ENCODE results near the gene SPEG. TPM values are rescaled to one million over a fixed set of nuclear protein-coding genes. Genes with fewer than 3 reads are reported as not detected.

Gene SPEG
- total RNA-seq, 1 donor from 2014 or later, result 6.1 TPM

DNA sequence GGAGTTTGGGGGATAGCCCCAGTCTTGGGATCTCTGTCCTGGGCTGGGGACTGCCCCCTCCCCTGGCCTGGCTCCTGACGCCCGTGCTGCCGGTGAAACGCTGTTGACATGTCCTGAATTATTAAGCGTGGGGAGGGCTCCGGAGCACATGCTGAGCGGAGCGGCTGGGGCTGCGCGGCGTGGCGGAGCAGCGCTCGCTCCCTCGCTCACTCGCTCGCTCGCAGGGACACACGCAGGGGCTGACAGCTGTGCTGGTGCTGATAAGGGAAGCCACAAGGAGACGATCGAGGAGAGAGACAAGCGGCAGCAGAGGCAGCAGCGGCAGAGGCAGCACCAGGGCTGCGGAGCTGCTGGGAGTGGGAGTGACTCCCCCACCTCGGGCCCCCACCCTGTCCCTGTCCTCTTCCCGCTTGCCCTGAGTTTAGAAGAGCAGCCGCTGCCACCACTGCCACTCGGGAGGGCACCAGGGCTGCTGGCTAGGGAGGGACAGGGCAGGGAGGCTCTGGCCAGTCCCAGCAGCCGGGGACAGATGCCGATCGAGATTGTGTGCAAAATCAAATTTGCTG, 79.6 kb downstream of the SPEG start, which contains the start of gene ASIC4:
TSS of gene ASIC4 (plus strand) at position 287 of the 566 bp plus-strand sequence. CDS start at position 530, 243 bp downstream.
- Mint-ChIP-seq H3K9me3 (ENCODE audit: unreplicated experiment) (no peaks in the 10 kb centered on the region), H3K36me3 (ENCODE audit: low read depth, unreplicated experiment) (peaks cover 4% of the 10 kb centered on the region), H3K27me3 (ENCODE audit: unreplicated experiment) (peaks cover 24% of the 10 kb centered on the region), H3K4me3 (ENCODE audit: unreplicated experiment) (no peak within 1 kb of the TSS), H3K27ac (ENCODE audit: unreplicated experiment) (no peak within 1 kb of the TSS), H3K4me1 (ENCODE audit: unreplicated experiment) (peaks cover 63% of the 10 kb centered on the region)
- DNase-seq (ENCODE audit: low spot score), result no peak
- TF ChIP-seq, protein P1, sequence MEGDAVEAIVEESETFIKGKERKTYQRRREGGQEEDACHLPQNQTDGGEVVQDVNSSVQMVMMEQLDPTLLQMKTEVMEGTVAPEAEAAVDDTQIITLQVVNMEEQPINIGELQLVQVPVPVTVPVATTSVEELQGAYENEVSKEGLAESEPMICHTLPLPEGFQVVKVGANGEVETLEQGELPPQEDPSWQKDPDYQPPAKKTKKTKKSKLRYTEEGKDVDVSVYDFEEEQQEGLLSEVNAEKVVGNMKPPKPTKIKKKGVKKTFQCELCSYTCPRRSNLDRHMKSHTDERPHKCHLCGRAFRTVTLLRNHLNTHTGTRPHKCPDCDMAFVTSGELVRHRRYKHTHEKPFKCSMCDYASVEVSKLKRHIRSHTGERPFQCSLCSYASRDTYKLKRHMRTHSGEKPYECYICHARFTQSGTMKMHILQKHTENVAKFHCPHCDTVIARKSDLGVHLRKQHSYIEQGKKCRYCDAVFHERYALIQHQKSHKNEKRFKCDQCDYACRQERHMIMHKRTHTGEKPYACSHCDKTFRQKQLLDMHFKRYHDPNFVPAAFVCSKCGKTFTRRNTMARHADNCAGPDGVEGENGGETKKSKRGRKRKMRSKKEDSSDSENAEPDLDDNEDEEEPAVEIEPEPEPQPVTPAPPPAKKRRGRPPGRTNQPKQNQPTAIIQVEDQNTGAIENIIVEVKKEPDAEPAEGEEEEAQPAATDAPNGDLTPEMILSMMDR (IDR thresholded peaks at IDR 0.05; ENCODE audit: unreplicated experiment), result no peak

DNA sequence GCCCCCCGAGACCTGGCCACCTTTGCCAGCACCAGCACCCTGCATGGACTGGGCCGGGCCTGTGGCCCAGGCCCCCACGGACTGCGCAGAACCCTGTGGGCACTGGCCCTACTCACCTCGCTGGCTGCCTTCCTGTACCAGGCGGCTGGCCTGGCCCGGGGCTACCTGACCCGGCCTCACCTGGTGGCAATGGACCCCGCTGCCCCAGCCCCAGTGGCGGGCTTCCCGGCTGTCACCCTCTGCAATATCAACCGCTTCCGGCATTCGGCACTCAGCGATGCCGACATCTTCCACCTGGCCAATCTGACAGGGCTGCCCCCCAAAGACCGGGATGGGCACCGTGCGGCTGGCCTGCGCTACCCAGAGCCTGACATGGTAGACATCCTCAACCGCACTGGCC, 80.2 kb downstream of the SPEG start:
- TF ChIP-seq, protein P1 (IDR thresholded peaks at IDR 0.05; ENCODE audit: unreplicated experiment), result no peak
- peaks cover 27% of the 10 kb centered on the region for H3K27me3 Mint-ChIP-seq (ENCODE audit: unreplicated experiment)
- H3K9me3 Mint-ChIP-seq (ENCODE audit: unreplicated experiment), result no peaks in the 10 kb centered on the region
- H3K27ac Mint-ChIP-seq (ENCODE audit: unreplicated experiment), result no peak overlapping the region
- H3K36me3 Mint-ChIP-seq (ENCODE audit: low read depth, unreplicated experiment), result peaks cover 4% of the 10 kb centered on the region
- H3K4me3 Mint-ChIP-seq (ENCODE audit: unreplicated experiment), result no peak overlapping the region
- no peak for DNase-seq (ENCODE audit: low spot score)
- peaks cover 61% of the 10 kb centered on the region for H3K4me1 Mint-ChIP-seq (ENCODE audit: unreplicated experiment)

DNA sequence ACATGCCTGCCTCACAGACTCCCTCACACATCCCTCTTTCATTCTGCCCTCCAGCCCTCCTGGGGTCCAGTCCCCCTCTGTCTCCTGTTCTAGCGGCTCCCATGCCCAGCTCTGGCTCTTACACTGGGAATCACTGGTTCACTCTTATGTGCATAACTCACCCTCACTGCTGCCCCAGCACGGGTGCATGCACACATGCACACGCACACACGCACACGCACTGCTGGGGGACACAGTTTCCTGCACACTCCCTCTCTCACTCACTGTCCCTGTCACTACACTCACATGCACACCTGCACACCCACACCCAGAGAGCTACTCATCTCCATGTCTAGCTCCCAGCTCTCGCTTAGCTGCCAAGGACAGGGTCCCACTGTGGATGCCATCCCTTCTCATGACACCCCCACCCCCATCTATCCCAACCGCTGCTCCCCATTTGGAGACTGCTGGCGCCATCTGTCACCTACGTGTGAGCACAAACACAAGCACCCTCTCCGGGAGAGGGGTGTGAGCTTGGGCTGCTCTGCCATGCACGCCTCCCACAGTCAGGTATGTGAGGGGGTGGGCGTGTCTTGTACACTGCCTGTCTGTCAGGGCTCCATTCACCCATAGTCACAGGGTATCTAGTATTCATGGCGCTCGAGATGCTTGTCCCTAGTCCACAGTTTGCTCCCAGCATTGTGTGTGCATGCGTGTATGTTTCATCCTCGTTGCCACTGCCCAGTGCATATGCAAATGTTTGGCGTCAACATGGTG, 81.4 kb downstream of the SPEG start:
- H3K27me3 Mint-ChIP-seq (ENCODE audit: unreplicated experiment), result peaks cover 24% of the 10 kb centered on the region
- TF ChIP-seq, protein P1 (IDR thresholded peaks at IDR 0.05; ENCODE audit: unreplicated experiment), result no peak
- H3K4me1 Mint-ChIP-seq (ENCODE audit: unreplicated experiment), result peaks cover 54% of the 10 kb centered on the region
- no peaks in the 10 kb centered on the region for H3K9me3 Mint-ChIP-seq (ENCODE audit: unreplicated experiment)
- peaks cover 4% of the 10 kb centered on the region for H3K36me3 Mint-ChIP-seq (ENCODE audit: low read depth, unreplicated experiment)
- DNase-seq (ENCODE audit: low spot score), result no peak
- H3K27ac Mint-ChIP-seq (ENCODE audit: unreplicated experiment), result peak overlapping the region; percentile 11
- peak overlapping the region; percentile 29 for H3K4me3 Mint-ChIP-seq (ENCODE audit: unreplicated experiment)

DNA sequence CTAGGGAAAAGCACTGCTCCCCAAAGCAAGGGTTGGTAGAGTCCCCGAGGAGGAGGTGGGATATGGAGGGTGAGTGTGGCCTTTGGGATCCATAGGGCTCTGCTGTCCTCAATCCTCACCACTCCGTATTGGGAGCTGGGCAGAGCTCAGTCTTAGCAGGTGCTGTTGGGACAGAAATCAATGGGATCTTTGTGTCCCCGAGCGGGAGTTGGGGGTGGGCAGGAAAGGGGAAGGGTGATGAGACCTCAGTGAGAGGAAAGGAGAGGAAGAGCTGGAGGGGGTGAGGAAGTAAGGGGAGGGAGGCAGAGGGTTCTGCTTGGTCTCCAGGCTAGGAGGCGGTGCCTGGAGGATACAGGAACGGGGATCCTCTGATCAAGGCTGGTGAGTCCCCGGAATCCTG, 82.2 kb downstream of the SPEG start:
- peaks cover 55% of the 10 kb centered on the region for H3K4me1 Mint-ChIP-seq (ENCODE audit: unreplicated experiment)
- H3K27ac Mint-ChIP-seq (ENCODE audit: unreplicated experiment), result no peak overlapping the region
- DNase-seq (ENCODE audit: low spot score), result no peak
- H3K9me3 Mint-ChIP-seq (ENCODE audit: unreplicated experiment), result no peaks in the 10 kb centered on the region
- TF ChIP-seq, protein P1 (IDR thresholded peaks at IDR 0.05; ENCODE audit: unreplicated experiment), result no peak
- H3K36me3 Mint-ChIP-seq (ENCODE audit: low read depth, unreplicated experiment), result peaks cover 4% of the 10 kb centered on the region
- H3K4me3 Mint-ChIP-seq (ENCODE audit: unreplicated experiment), result no peak overlapping the region
- peaks cover 25% of the 10 kb centered on the region for H3K27me3 Mint-ChIP-seq (ENCODE audit: unreplicated experiment)

Data from endothelial cell (in vitro differentiated cells).